Endometrial microvascular endothelial cells (primary cell): ENCODE measurements around the gene DCXR. TPM values are rescaled to one million over a fixed set of nuclear protein-coding genes. Genes with fewer than 3 reads are reported as not detected.

Source experiments
- in situ Hi-C: cut with HindIII; loops from 2 replicates; pipeline ENCODE4 v1.10.0; 2017; ENCODE audit warnings: low sequenced_read_pairs, low pct_unique_long_range_greater_than_20kb; ENCODE audit errors: inconsistent ontology term
- total RNA-seq: library from RNA; depleted of rRNA; stranded (reverse); fragments of >200 nt; gene quantifications from one replicate; pipeline ENCODE4 v1.2.3, GENCODE V29; 2015; ENCODE audit errors: inconsistent ontology term

Gene DCXR
- total RNA-seq, 1 donor from 2014 or later, result 133 TPM

GRCh38 chr17:82029391-82029790, 8.1 kb downstream of the DCXR start:
- in situ Hi-C loops, result no loop called here

GRCh38 chr17:82028966-82029365, 8.5 kb downstream of the DCXR start:
- in situ Hi-C loops, result no loop called here

DNA sequence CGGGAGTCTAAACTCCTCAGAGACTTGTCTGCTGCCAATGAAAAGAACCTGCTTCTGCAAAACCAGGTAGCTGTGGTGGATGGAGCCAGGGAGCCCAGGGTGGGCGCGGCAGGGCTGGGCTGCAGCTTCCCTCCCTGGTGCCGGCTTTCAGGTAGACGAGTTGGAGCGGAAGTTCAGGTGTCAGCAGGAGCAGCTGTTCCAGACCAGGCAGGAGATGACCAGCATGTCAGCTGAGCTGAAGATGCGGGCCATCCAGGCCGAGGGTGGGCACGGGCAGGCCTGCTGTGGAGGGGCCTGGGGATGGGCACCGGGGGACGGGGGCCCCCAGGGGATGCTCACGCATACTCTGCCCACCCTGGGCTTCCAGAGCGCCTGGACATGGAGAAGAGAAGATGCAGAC, 9.3 kb downstream of the DCXR start:
- in situ Hi-C loops, result no loop called here

- in situ Hi-C loops, result no loop called here
These were observed 11.9 kb downstream of the DCXR start for GRCh38 chr17:82025401-82026107.

DNA sequence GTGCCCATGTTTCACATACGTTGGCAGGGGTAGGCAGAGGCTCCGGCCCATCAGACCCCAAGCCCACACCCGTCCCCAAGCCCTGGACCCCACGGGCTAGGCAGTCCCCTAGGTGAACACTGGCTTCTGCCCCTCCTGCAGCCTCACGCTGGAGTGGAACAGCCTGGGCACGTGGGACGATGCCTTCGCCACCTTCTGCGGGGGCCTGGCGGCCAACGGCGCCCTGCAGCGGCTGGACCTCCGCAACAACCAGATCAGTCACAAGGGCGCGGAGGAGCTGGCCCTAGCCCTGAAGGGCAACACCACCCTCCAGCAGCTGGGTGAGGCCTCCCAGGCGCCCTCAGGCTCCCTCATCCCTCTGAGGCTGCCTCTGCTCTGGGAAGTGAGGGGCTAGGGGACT, 12.6 kb downstream of the DCXR start:
- in situ Hi-C loops, result no loop called here

DNA sequence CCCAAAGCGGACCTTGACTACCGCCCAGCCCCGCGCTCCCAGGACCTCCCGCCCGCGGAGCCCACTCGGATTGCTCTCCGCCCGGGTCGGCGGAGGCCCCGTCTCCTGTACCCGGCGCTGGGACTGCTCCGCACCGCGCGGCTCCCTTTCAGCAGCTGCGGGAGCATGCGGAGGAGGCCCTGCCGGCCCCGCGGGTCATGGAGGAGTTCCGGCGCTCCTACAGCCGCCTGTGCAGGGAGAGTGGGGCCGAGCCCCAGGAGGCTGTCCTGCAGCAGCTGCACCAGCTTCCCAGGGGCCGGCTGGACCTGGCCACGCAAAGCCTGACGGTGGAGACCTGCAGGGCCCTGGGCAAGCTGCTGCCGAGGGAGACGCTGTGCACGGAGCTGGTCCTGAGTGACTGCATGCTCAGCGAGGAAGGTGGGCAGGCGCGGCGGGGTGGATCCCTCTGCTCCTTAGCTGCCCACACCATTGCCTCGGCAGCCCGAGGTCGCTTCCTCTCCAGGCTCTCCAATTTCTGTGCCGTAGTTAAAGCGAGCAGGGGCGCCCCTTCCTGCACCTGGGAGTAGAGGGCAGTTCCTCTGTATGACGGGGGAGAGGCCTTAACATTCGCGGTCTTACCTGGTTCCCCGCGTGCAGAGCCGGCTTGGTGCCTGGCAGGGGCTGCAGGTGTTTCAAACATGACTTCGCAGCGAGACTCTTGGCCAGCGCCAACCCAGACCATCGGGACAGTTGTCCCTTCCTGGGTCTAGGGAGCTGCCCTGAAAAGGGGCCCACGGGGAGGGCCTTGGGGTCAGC, 13.9 kb downstream of the DCXR start:
- in situ Hi-C loops, result no loop called here

GRCh38 chr17:82022981-82023446, 14.5 kb downstream of the DCXR start, which contains the start of gene LRRC45:
Gene LRRC45 (plus strand): TSS chr17:82023305. CDS start chr17:82023644, 339 bp downstream.
- in situ Hi-C loops, result no loop called here

- in situ Hi-C loops, result no loop called here
These were observed 15.1 kb downstream of the DCXR start, which contains the start of gene CENPX for GRCh38 chr17:82022310-82022980. Gene CENPX (minus strand): TSS chr17:82022878. CDS start chr17:82022861, 17 bp downstream.

- in situ Hi-C loops, result no loop called here
These were observed 15.6 kb downstream of the DCXR start for GRCh38 chr17:82021900-82022309.

DNA sequence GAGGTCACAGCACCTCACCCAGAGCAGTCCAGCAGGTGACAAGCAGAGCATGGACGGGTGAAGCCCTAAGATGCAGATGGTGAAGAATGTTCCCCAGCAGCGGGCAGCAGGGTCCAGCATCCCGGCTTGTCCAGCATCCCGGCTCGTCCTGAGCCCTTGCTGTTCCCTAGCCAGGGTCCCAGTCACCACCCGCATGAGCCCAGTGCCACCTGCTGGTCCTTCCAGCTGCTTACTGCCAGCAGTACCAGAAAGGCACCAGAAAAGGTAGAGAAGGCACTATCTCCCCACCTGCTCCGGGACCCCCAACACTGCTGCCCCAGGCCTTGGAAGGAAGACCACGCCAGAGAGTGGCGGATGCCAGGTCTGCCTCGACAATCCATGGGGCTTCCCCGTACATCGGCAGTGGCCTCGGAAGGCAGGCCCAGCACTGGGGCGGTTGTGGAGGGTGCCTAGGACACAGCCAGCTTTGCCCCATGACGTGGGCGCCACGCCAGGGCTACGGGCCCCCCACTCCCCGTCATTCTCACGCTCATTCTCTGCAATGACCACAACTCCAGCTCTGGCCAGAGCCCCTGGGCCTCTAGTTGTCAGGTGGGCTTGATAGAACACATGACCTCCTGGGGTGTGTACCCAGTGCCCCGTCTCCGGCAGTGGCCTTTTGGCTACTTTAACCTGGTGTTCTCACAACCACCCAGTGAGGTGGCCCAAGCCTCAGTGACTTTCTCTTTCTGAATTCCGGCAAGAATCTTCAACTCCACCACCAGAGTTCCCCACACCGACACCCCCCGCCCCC, 16.2 kb downstream of the DCXR start:
- in situ Hi-C loops, result no loop called here

- in situ Hi-C loops, result no loop called here
These were observed 16.9 kb downstream of the DCXR start for GRCh38 chr17:82020572-82021106.

DNA sequence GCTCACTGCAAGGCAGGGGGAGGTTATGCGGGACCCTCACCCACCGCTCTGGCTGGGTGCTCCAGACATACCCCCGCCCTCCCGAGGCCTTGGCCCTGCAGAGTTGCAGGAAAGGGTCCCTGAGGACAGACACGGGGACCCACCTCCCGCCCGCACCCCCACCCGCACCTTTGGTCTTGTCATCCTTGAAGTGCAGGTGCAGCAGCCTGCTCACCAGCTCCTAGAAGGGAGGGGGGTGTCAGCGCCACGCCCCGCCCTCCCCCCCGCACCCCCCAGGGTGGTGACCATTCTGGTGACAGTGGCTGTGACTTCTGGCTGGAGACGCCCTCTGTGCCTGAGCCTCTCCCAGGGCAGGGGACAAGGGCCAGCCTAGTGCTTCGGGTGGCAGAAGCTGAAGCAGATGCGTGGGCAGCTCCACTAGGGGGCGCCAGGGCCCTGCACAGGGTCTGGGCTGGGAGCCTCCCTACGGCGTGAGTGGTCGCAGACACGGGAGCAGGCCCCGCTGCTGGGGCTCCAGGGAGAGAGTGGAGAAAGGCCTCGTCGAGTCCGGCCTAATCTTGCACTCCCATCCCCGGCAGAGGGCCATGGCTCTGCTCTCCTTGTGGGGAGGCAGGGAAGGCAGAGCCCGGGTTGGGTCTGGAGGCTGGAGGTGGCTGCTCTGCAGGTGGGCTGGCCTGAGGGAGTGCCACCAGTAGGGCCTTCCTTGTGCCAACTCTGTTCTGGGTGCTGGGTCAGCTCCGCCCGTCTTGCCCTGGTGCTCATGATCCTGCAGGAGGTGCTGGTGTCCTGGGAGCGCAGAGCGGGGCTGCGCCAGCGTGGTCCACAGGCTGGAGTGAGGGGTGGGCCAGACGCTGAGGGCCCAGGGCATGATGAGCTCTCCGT, 17.6 kb downstream of the DCXR start:
- in situ Hi-C loops, result no loop called here

DNA sequence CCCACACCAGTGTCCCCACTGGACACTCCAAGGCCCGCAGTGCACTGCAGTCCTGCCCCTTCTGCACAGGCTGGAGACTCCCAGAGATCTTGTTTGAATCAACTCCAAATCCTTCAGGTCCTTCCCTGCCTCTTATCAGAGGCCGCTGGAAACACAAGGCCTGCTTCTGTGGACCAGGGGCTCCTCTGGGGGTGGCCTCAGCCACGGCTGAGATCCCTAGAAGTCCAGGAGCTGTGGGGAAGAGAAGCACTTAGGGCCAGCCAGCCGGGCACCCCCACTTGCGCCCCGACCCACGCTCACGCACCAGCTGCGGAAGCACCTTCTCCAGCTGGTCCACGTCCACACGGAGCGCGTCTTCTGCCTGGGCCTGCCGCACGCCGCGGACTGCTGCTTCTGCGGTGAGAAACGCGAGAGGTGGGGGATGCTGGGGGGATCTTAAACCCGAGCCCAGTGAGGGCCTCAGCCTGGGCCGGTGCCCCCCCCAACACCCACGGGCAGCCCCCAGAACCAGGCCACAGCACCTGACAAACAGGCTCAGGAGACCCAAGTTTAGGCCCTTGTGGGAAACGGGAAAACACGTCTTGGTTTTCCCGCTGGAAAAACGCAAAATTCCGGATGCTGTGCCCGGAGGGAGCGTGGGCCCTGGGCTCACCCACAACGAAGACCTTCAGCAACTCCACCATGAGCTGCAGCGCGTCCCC, 18.4 kb downstream of the DCXR start:
- in situ Hi-C loops, result no loop called here

GRCh38 chr17:82018152-82018988, 19.1 kb downstream of the DCXR start:
- in situ Hi-C loops, result no loop called here

DNA sequence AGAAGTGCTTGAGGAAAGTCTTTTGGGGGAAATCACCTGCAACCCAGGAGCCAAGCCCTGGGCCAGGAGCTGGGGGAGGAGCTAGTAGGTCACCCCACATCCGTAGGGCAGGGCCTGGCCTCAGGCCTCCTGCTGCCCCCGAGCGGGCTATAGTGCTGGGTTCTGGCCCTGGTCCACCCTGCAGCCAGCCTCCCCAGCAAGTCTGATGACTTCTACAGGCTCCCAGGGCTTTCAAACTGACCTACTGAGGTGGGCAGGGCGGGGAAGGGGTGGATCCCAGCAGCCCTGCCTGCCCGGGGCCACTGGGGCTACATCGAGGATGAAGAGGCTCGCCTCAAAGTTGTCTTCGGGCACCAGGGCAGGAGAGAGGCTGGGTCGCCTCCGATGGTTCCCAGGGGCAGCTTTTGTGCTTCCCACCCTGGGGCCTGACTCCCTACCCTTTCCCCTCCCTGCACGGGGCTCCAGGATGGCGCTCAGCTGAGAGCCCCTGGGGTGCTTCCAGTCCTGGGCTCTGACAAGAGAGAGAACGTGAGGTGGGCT, 19.8 kb downstream of the DCXR start:
- in situ Hi-C loops, result no loop called here

DNA sequence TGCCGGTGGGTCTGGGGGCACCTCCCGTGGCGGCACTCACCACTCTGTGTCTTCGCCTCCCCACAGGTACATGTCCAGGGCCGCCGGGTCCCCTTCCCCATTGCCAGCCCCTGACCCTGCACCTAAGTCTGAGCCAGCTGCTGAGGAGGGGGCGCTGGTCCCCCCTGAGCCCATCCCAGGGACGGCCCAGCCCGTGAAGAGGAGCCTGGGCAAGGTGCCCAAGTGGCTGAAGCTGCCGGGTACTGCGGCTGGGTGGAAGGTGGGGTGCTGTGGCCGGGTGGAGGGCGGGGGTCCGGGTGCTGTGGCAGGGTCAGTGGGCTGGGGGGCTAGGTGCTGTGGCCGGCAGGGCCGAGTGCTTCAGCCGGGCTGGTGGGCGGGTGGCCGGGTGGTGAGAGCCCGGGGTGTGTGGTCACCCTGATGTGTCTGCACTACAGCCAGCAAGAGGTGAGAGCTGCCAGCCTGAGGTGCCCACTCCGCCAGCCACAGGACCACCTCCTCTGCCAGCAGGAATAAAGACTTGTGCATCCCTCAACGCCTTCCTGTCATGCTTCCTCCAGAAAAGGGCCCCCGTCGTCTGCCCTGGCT, 20.5 kb downstream of the DCXR start:
- in situ Hi-C loops, result no loop called here
